NCI-H446 treated with DMSO at 0.1 percent for 48 hours (cell line): ENCODE data around the gene MAPK11.

Experiments
- DNase-seq: peaks from one replicate; lab custom pipeline; 2025; lab: John Stamatoyannopoulos, UW

The MAPK11 gene

GRCh38 chr22:50293441-50294318 lies 23.5 kb upstream of the MAPK11 start:
- DNase-seq = no peak

GRCh38 chr22:50292643-50293440 lies 22.7 kb upstream of the MAPK11 start:
- DNase-seq = no peak

GRCh38 chr22:50289942-50290630 lies 19.9 kb upstream of the MAPK11 start:
- no peak for DNase-seq

- no peak for DNase-seq
These were observed 19.2 kb upstream of the MAPK11 start for GRCh38 chr22:50289151-50289941.

- DNase-seq = no peak
These were observed 17.6 kb upstream of the MAPK11 start for GRCh38 chr22:50287731-50288130.

- no peak for DNase-seq
These were observed 16.6 kb upstream of the MAPK11 start for GRCh38 chr22:50286701-50287318.

- DNase-seq = no peak
These were observed 16.1 kb upstream of the MAPK11 start for GRCh38 chr22:50286275-50286674.

GRCh38 chr22:50285568-50286229 lies 15.5 kb upstream of the MAPK11 start:
- DNase-seq = no peak

GRCh38 chr22:50284479-50284878 lies 14.3 kb upstream of the MAPK11 start:
- DNase-seq = no peak

GRCh38 chr22:50283821-50284220 lies 13.6 kb upstream of the MAPK11 start:
- DNase-seq = no peak

- no peak for DNase-seq
These were observed 12.4 kb upstream of the MAPK11 start for GRCh38 chr22:50282361-50283155.

- DNase-seq = no peak
These were observed 11.8 kb upstream of the MAPK11 start for GRCh38 chr22:50281957-50282356.

- DNase-seq = no peak
These were observed 11.2 kb upstream of the MAPK11 start for GRCh38 chr22:50281384-50281760.

GRCh38 chr22:50280708-50281383 lies 10.7 kb upstream of the MAPK11 start:
- DNase-seq = no peak

- DNase-seq = no peak
These were observed 10.0 kb upstream of the MAPK11 start for GRCh38 chr22:50280022-50280707.

- no peak for DNase-seq
These were observed 8.9 kb upstream of the MAPK11 start for GRCh38 chr22:50278956-50279619.

GRCh38 chr22:50278461-50278860 lies 8.3 kb upstream of the MAPK11 start:
- no peak for DNase-seq

- DNase-seq = no peak
These were observed 7.6 kb upstream of the MAPK11 start for GRCh38 chr22:50277761-50278160.
